ENCODE measurements around the gene OR56B1.
A peak's percentile ranks its signal among the peaks of the same experiment; 100 is the strongest.
"Not testable (repeated sequence)": the region's sequence is repeated elsewhere in the genome, so short reads cannot be mapped to it uniquely, and the experiment has no call there.

OR56B1 gene

DNA sequence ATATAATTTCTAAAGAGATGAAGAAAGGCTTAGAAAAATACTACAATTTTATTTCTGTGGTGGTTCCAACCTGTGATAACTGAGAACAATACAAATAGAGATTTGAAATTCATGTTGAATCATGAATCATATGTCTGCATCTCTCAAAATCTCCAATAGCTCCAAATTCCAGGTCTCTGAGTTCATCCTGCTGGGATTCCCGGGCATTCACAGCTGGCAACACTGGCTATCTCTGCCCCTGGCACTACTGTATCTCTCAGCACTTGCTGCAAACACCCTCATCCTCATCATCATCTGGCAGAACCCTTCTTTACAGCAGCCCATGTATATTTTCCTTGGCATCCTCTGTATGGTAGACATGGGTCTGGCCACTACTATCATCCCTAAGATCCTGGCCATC lies at the start of gene OR56B1:
TSS of gene OR56B1 (plus strand) at position 53 of the 400 bp plus-strand sequence. CDS start at position 122, 69 bp downstream.
- DNase-seq: no peak

GRCh38 chr11:5688482-5688881 lies 47.8 kb upstream of the OR56B1 start:
- DNase-seq: no peak

DNA sequence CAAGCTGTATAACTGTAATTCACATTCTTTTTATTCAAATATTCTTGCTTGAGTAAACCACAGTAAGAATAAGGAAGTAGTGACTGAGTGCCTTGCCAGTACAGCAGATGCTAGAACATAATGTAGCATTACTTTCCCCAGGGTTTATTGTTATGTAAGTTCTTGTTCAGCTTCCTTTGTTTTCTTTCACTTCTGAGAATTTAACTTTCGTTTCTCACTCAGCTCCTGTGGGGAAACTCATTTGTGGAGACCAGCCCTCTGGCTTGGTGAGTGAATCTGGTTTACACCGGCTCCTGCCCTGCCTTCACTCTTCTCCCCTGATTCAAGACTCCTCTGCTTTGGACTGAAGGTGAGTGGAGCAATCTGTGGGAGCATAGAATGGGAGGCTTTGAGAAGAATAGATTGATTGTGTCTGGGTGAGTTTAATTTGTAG lies 46.7 kb upstream of the OR56B1 start, which contains the start of gene TRIM22:
TSS of gene TRIM22 (plus strand) at position 240 of the 433 bp plus-strand sequence. CDS start 6,443 bp downstream, outside the sequence.
- no peak for DNase-seq

GRCh38 chr11:5690216-5690615 lies 46.0 kb upstream of the OR56B1 start:
- DNase-seq: no peak

- no peak for DNase-seq
Measured at GRCh38 chr11:5690736-5691135, 45.5 kb upstream of the OR56B1 start.

GRCh38 chr11:5691238-5691963 lies 44.8 kb upstream of the OR56B1 start:
- not testable (repeated sequence) for DNase-seq

DNA sequence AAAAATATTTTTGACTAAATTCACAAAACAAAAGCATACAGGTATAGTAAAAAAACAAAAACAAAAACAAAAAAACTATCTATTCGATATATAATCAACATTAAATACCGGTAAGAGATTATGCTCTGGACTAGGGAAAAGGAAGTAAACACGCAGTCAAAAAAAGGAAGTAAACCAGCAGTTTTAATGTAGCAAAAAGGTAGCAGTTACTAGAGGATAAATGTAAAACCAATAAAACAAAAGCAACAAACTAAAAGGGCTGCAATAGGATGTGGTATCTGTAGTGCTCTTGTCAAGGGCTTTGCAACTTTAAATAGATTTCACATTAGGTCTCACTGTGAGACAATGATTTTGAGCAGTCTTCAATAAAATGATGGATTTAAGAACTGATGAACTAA lies 44.3 kb upstream of the OR56B1 start:
- DNase-seq: no peak

DNA sequence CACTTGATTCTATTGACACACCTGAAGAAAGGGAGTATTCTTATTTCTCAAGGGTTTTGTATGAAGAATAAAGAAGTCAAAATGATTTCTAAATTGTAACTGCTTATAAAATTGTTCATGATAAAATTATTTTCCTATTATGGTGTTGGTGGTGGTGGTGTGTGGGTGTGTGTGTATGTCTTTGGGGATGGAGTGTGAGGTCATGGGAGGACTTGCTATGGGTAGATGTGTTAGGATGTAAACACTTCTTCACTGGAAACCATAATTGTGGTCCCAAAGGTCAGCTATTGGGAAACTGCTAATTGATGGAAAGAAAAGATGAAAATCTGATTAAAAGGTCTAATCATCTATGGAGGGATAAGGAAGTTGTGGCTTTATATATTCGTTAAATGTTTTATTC lies 41.6 kb upstream of the OR56B1 start:
- no peak for DNase-seq

GRCh38 chr11:5695580-5695979 lies 40.7 kb upstream of the OR56B1 start:
- DNase-seq: no peak

GRCh38 chr11:5696210-5696609 lies 40.0 kb upstream of the OR56B1 start:
- no peak for DNase-seq

DNA sequence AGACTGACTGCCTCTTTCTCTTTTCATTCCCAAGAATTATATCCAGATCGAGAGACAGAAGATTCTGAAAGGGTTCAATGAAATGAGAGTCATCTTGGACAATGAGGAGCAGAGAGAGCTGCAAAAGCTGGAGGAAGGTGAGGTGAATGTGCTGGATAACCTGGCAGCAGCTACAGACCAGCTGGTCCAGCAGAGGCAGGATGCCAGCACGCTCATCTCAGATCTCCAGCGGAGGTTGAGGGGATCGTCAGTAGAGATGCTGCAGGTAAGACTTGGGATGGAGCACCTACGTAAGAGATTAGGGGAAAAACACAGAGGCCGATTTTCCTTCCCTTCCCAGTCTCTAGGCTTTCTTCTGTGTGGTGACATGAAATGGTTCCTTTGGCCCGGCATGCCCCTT lies 38.0 kb upstream of the OR56B1 start:
- no peak for DNase-seq

GRCh38 chr11:5700421-5701054 lies 35.7 kb upstream of the OR56B1 start:
- no peak for DNase-seq

DNA sequence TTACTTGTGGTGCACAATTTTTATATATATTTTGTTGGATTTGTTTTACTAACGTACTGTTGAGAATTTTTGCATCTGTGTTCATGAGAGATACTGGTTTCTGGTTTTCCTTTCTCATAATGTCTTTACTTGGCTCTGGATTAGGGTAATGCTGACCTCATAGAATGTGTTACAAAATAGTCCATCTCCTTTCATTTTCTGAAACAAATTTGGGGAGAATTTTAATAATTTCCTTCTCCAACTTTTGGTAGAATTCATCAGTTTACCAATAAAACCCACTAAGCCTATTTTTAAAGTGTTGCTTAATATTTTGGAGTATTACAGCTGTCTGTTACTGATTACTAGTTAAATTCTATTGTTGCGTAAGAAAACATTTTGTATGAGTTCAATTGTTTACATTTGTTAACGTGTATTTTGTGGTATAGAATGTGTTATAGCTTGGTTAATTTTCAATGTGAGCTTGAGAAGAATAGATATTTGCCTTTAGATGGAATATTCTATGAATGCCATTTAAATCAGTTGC lies 35.1 kb upstream of the OR56B1 start:
- DNase-seq: no peak

GRCh38 chr11:5703741-5704536 lies 32.3 kb upstream of the OR56B1 start:
- no peak for DNase-seq

- no peak for DNase-seq
Measured at GRCh38 chr11:5705688-5706087, 30.6 kb upstream of the OR56B1 start.

DNA sequence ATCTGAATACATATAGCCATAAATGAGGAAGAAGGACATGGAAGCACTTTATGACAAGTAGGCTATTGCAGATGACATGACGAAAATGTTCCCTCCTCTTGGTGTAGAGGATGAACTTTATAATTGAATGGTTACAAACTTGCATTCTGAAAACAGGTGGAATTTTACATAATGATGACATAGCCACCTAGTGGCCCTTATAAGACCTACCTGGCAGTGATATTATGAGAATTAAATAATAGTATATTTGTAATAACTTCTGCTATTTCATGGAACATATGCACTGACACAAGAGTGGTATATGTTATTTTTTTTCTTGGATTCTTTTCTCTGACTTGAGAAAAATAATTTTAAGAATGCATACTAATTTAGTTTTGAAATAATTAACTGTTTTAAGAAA lies 23.7 kb upstream of the OR56B1 start:
- peak in 1 of 2 experiments; percentile 25 for DNase-seq

- DNase-seq: no peak
Measured at GRCh38 chr11:5713695-5714094, 22.6 kb upstream of the OR56B1 start.

- not testable (repeated sequence) for DNase-seq
Measured at GRCh38 chr11:5716518-5716917, 19.7 kb upstream of the OR56B1 start.

DNA sequence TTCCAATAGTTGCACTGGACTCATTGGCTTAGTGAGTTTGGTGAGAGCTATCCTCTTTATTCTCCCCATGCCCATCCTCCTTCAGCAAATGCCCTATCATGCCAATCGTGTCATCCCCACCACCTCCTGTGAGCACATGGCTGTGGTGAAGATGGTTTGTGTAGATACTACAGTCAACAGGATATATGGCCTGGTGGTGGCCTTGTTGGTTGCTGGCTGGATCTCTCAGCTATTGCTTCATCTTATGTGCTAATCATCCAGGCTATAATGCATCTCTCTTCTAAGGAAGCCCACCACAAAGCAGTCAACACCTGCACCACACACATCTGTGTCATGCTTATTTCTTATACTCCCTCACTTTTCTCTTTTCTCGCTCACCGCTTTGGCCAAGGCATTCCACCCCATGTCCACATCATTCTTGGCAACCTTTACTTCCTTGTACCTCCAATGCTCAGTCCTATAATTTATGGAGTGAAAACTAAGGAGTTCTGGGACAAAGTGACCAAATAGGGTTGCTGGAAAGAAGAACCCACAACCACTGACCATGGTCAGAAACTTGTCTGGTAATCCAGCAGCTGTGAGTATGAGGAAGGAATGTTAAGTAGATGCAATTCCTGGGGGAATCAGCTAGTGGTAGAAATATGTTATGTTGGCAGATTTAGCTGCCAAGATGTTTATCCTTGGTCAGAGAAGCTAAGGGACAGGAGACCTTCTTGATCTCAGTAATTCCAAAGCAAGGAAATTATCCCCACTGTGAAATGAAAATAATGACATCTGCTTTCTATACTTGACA lies 16.3 kb upstream of the OR56B1 start:
- DNase-seq: no peak

GRCh38 chr11:5722622-5723021 lies 13.6 kb upstream of the OR56B1 start:
- no peak for DNase-seq

DNA sequence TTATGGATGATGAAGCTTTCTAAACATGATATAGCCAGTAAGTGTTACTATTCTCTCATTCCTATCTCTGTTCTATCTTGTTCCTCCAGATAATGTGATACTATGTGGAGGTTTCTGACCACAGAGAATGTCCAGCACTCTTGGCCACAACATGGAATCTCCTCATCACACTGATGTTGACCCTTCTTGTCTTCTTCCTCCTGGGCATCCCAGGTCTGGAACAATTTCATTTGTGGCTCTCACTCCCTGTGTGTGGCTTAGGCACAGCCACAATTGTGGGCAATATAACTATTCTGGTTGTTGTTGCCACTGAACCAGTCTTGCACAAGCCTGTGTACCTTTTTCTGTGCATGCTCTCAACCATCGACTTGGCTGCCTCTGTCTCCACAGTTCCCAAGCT lies 9.9 kb upstream of the OR56B1 start:
- DNase-seq: no peak

GRCh38 chr11:5727691-5728090 lies 8.6 kb upstream of the OR56B1 start:
- DNase-seq: no peak

DNA sequence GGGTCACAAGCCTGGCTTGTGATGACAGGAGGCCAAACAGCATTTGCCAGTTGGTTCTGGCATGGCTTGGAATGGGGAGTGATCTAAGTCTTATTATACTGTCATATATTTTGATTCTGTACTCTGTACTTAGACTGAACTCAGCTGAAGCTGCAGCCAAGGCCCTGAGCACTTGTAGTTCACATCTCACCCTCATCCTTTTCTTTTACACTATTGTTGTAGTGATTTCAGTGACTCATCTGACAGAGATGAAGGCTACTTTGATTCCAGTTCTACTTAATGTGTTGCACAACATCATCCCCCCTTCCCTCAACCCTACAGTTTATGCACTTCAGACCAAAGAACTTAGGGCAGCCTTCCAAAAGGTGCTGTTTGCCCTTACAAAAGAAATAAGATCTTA lies 843 bp downstream of the OR56B1 start:
- no peak for DNase-seq
